Measurements from ENCODE around the gene GATAD2A. TPM values are rescaled to one million over a fixed set of nuclear protein-coding genes. Genes with fewer than 3 reads are reported as not detected.

The GATAD2A gene
- total and polyA plus RNA-seq, 2 of the 13 experiments (the other 11 are each of a cell fraction or from before 2014, with no cell fraction given), result 16.8 to 28.6 TPM

- no peak for TF ChIP-seq FUBP1 (CRISPR knock-in tag; IDR thresholded peaks at IDR 0.05; ENCODE audit: borderline replicate concordance)
- no peak for TF ChIP-seq GTF2F1 (IDR thresholded peaks at IDR 0.05; ENCODE audit: low read length)
- no peak for TF ChIP-seq NR2F6 (IDR thresholded peaks at IDR 0.05)
- no peak for TF ChIP-seq NR2F6 (CRISPR knock-in tag; IDR thresholded peaks at IDR 0.05)
- TF ChIP-seq ATM (IDR thresholded peaks at IDR 0.05; ENCODE audit: borderline replicate concordance), result no peak
- no peak for TF ChIP-seq SIN3A (IDR thresholded peaks at IDR 0.05; ENCODE audit: borderline replicate concordance, low read depth, low read length)
- no peak for TF ChIP-seq HNRNPL (IDR thresholded peaks at IDR 0.05; ENCODE audit: low read depth, low read length)
- no peak for TF ChIP-seq SYNCRIP (IDR thresholded peaks at IDR 0.05; ENCODE audit: insufficient read depth, low read depth, low read length)
- TF ChIP-seq MED1 (CRISPR knock-in tag; IDR thresholded peaks at IDR 0.05), result no peak
- no peak for TF ChIP-seq ZNF44 (CRISPR knock-in tag; IDR thresholded peaks at IDR 0.05)
- TF ChIP-seq ZNF782 (CRISPR knock-in tag; IDR thresholded peaks at IDR 0.05; ENCODE audit: borderline replicate concordance), result no peak
- no peak for TF ChIP-seq DMTF1 (CRISPR knock-in tag; IDR thresholded peaks at IDR 0.05)
Measured at GRCh38 chr19:19544954-19545591, 139.6 kb downstream of the GATAD2A start (continued).
